Measurements from ENCODE around the gene ZCCHC7. TPM values are rescaled to one million over a fixed set of nuclear protein-coding genes. Genes with fewer than 3 reads are reported as not detected.
A peak's percentile ranks its signal among the peaks of the same experiment; 100 is the strongest.

ZCCHC7 gene
- total RNA-seq, 4 donors from 2014 or later: 12.4 to 56.9 (median 17.7) TPM

DNA sequence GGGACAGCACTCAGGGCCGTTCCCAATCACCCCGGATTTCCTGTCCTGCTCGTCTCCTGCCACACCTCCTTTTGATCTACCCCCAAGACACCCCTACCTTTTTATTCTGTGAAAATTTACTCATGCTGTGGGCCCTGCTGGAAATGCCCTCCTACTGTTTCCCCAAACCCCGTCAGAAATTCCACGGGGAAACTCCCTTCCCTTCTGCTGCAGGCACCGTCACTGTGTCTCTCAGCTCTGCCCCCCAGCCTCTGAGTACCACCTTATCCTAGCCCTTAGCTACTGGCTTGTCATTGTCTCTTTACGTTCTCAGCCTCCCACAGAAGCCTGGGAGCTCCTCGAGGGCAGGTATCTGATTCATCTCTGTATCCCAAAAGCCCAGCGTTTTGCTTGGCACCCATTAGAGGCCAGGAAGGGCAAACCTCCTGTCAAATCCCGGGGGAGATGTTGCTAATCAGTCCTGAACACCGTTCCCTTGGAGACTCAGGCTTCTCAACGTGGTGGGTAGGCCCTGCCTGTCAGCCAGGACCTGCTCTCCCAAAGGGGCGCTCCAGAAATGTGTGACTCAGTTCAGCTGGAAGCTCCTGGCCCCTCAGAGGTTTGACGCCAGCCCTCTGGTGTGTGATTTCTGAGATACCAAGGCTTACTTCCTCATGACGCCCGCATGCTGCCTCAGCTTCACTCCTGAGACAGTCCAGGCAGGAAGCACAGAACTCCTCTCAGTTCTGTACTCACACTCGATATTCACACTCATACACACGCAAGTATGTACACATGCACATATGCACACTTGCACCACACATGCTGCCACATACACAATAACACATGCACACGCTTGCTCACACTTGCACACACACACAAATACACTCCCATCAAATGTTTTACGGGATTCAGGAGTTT lies 251.4 kb downstream of the ZCCHC7 start:
- H3K4me3 ChIP-seq: peak overlapping the region in 1 of 4 donors; percentile 0
- H3K27ac ChIP-seq: peak overlapping the region in 2 of 4 donors; percentile 50 to 74
- H3K9me3 ChIP-seq: no peaks in the 10 kb centered on the region
- peaks cover 0 to 15% (median 8%) of the 10 kb centered on the region in 4 donors for H3K4me1 ChIP-seq
- DNase-seq: peak in 2 of 3 donors; percentile 59 to 63
- no peaks in the 10 kb centered on the region for H3K27me3 ChIP-seq
- H3K36me3 ChIP-seq: no peaks in the 10 kb centered on the region
- no peak for TF ChIP-seq POLR2A (IDR thresholded peaks at IDR 0.05)
- TF ChIP-seq, protein P1, sequence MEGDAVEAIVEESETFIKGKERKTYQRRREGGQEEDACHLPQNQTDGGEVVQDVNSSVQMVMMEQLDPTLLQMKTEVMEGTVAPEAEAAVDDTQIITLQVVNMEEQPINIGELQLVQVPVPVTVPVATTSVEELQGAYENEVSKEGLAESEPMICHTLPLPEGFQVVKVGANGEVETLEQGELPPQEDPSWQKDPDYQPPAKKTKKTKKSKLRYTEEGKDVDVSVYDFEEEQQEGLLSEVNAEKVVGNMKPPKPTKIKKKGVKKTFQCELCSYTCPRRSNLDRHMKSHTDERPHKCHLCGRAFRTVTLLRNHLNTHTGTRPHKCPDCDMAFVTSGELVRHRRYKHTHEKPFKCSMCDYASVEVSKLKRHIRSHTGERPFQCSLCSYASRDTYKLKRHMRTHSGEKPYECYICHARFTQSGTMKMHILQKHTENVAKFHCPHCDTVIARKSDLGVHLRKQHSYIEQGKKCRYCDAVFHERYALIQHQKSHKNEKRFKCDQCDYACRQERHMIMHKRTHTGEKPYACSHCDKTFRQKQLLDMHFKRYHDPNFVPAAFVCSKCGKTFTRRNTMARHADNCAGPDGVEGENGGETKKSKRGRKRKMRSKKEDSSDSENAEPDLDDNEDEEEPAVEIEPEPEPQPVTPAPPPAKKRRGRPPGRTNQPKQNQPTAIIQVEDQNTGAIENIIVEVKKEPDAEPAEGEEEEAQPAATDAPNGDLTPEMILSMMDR (IDR thresholded peaks at IDR 0.05): no peak

DNA sequence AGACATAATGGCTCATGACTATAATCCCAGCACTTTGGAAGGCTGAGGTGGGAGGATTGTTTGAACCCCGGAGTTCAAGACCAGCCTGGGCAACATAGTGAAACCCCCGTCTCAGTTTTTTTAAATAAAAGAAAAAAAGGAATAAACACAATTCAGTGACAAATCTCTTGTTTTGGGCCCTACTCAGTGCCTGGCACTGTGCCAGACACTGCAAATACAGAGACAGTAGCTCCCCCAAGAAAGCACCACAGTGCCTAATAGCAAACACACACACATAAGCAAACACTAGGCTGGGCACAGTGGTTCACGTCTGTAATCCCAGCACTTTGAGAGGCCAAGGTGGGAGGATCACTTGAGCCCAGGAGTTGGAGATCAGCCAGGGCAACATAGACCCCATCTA lies 252.5 kb downstream of the ZCCHC7 start:
- no peaks in the 10 kb centered on the region for H3K27me3 ChIP-seq
- no peak overlapping the region for H3K4me3 ChIP-seq
- H3K4me1 ChIP-seq: peaks cover 0 to 15% (median 8%) of the 10 kb centered on the region in 4 donors
- no peak overlapping the region for H3K27ac ChIP-seq
- no peaks in the 10 kb centered on the region for H3K36me3 ChIP-seq
- H3K9me3 ChIP-seq: no peaks in the 10 kb centered on the region
- TF ChIP-seq POLR2A (IDR thresholded peaks at IDR 0.05): no peak
- TF ChIP-seq, protein P1 (IDR thresholded peaks at IDR 0.05): no peak
- no peak for DNase-seq

DNA sequence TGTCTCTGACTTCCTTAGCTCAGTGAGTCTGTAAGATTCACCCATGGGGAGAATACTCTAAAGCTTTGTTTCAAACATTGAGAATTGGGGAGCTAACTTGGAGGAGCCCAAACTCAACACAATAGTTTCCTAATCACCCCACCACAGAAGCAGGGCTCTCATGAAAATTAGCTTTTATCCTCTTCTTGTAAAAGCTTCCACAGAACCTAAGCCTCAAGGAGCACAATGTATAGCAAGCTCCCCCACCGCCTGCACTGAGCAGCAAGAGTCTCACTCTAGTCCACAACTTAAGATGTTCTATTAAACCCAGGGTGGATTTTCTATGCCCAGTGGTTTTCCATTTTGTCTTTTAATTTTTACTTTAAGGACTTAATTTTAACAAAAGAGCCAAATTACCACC lies 253.2 kb downstream of the ZCCHC7 start:
- no peak overlapping the region for H3K4me3 ChIP-seq
- TF ChIP-seq, protein P1 (IDR thresholded peaks at IDR 0.05): no peak
- no peak for TF ChIP-seq POLR2A (IDR thresholded peaks at IDR 0.05)
- no peak for DNase-seq
- H3K27ac ChIP-seq: no peak overlapping the region
- peaks cover 0 to 19% (median 8%) of the 10 kb centered on the region in 4 donors for H3K4me1 ChIP-seq
- H3K9me3 ChIP-seq: no peaks in the 10 kb centered on the region
- no peaks in the 10 kb centered on the region for H3K36me3 ChIP-seq
- no peaks in the 10 kb centered on the region for H3K27me3 ChIP-seq

DNA sequence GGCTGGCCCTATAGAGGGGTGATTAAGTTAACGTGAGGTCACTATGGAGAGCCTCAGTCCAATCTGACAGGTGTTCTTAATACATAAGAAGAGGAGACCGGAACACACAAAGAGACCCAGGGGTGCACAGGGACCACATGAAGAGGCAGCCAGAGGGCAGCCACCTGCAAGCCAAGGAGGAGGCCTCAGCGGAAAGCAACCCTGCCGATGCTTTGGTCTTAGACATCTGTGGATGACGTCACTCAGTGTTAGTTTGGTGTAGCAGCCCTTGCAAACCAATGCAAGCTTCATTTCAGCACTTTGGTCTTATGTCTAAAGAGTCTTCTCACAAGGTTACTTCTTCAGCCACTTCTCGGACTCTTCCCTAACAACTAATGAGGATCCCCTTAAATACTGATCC lies 254.5 kb downstream of the ZCCHC7 start:
- no peak for TF ChIP-seq POLR2A (IDR thresholded peaks at IDR 0.05)
- TF ChIP-seq, protein P1 (IDR thresholded peaks at IDR 0.05): peak in 1 of 6 experiments; percentile 32
- H3K4me3 ChIP-seq: no peak overlapping the region
- H3K9me3 ChIP-seq: no peaks in the 10 kb centered on the region
- no peaks in the 10 kb centered on the region for H3K27me3 ChIP-seq
- peaks cover 0 to 15% (median 7%) of the 10 kb centered on the region in 4 donors for H3K4me1 ChIP-seq
- peak in 2 of 3 donors; percentile 86 to 88 for DNase-seq
- H3K36me3 ChIP-seq: no peaks in the 10 kb centered on the region
- H3K27ac ChIP-seq: peak overlapping the region in 2 of 4 donors; percentile 34 to 65

DNA sequence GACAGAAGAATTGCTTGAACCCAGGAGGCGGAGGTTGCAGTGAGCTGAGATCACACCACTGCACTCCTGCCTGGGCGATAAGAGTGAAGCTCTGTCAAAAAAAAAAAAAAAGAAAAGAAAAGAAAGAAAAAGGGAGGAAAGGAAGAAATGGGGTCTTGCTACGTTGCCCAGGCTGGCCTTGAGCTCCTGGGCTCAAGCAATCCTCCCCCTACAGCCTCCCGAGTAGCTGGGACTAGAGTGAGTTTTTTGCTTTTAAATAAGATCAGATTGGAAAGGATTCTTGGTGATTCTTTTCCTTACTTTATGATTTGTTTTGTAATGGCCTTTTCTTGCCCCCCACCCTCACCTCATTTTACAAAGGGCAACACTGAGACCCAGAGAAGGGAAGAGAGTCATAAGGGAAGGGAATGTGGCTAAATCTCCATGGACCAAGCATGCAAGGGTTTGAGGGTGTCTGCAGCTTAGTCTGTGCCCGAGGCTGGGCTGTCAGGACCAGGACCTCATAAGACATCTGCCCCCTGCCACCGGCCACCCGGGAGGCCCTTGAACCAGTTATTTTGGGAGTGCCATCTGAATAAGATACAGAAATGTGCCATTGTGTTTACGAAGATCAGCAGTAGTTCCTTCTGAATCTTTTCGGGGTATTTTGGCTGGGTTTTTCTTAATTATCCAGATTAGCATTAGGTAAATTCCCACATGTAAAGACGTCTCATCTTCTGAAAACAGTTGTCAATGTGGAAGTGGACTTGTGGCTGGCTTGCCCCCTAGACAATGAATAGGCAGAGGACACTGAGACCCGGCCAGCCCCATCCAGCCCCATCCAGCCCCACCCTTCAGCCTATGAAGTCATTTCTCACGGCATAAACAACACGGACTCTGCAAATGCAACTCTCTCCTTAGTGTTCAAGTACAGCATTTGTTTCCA lies 257.6 kb downstream of the ZCCHC7 start:
- TF ChIP-seq, protein P1 (IDR thresholded peaks at IDR 0.05): no peak
- no peak for TF ChIP-seq POLR2A (IDR thresholded peaks at IDR 0.05)
- Histone ChIP-seq H3K27me3 (no peaks in the 10 kb centered on the region), H3K9me3 (no peaks in the 10 kb centered on the region)

More for the DNA sequence above, 257.6 kb downstream of the ZCCHC7 start:
- Histone ChIP-seq H3K4me3 (no peak overlapping the region), H3K36me3 (no peaks in the 10 kb centered on the region), H3K4me1 (peaks cover 0 to 5% (median 2%) of the 10 kb centered on the region in 4 donors), H3K27ac (no peak overlapping the region)
- no peak for DNase-seq
